ENCODE data around the gene MAGI2. TPM values are rescaled to one million over a fixed set of nuclear protein-coding genes. Genes with fewer than 3 reads are reported as not detected.

MAGI2 gene
- total and polyA plus RNA-seq, 2 of the 13 experiments (the other 11 are each of a cell fraction or from before 2014, with no cell fraction given) = 1.5 to 3.8 TPM

- Histone ChIP-seq H2AFZ (ENCODE audit: low read length) (no peak overlapping the region), H3K9ac (ENCODE audit: insufficient read depth, low read depth, low read length) (no peak overlapping the region), H3K4me1 (ENCODE audit: insufficient read depth, low read length) (peaks cover 9% of the 10 kb centered on the region; the same call in 1 of the 2 replicates), H3K4me2 (ENCODE audit: low read depth, low read length) (no peak overlapping the region), H3K27me3 (ENCODE audit: control insufficient read depth in 1 of 2, insufficient read depth in 2 of 2, low read length in 2 of 2) (no peaks in the 10 kb centered on the region), H4K20me1 (ENCODE audit: insufficient read depth, low read length) (no peaks in the 10 kb centered on the region), H3K4me3 (replicated peaks in 1 of 3; ENCODE audit: insufficient read depth in 1 of 3, low read depth in 2 of 3, low read length in 3 of 3) (no peak overlapping the region), H3K27ac (ENCODE audit: extremely low read length, insufficient read depth, low read length) (no peak overlapping the region), H3K9me3 (ENCODE audit: low read length) (no peaks in the 10 kb centered on the region), H3K36me3 (replicated peaks in 1 of 2; ENCODE audit: control insufficient read depth in 1 of 2, insufficient read depth in 2 of 2, low read length in 2 of 2) (no peaks in the 10 kb centered on the region), H3K79me2 (ENCODE audit: insufficient read depth, low read length) (no peaks in the 10 kb centered on the region)
- in situ Hi-C loops (cut with HindIII; ENCODE audit: extremely low pct_ligation_motif_present, low pct_unique_long_range_greater_than_20kb) (no loop called here), intact Hi-C loops (cut with micrococcal nuclease; ENCODE audit: unreplicated experiment) (no loop called here)
- CTCF ChIA-PET (ENCODE audit: low intra/inter-chr PET ratio, low total read pairs) = no interaction called here
- FAIRE-seq (no peak), DNase-seq (ENCODE audit: low spot score) (no peak), ATAC-seq (no peak; the same call in 2 of the 3 replicates)
- no peak for TF ChIP-seq ZNF256 (CRISPR knock-in tag; conservative IDR thresholded peaks at IDR 0.05)
- TF ChIP-seq FOXP1 (IDR thresholded peaks at IDR 0.05) = no peak
- peak; percentile 27; the same call in 1 of the 2 replicates for TF ChIP-seq FOXP1 (CRISPR knock-in tag; IDR thresholded peaks at IDR 0.05)
- no peak for TF ChIP-seq ZFP91 (CRISPR knock-in tag; IDR thresholded peaks at IDR 0.05; ENCODE audit: borderline replicate concordance)
- no peak for TF ChIP-seq DMAP1 (CRISPR knock-in tag; IDR thresholded peaks at IDR 0.05)
- TF ChIP-seq YY1 (IDR thresholded peaks at IDR 0.05; ENCODE audit: insufficient read depth, insufficient replicate concordance, low read depth, low read length) = no peak
- no peak for TF ChIP-seq MTERF4 (CRISPR knock-in tag; IDR thresholded peaks at IDR 0.05)
- TF ChIP-seq PAXIP1 (CRISPR knock-in tag; conservative IDR thresholded peaks at IDR 0.05) = 0 out of 2 replicates have a peak, but pooled peaks have one; percentile 25
- BruUV-seq (replicated peaks) = no TSS peak
- 5% methylated on average over 4 of the region's 4 CpGs for WGBS (ENCODE audit: low lambda C conversion rate)
- POLR2A ChIA-PET = no interaction called here
Observed at GRCh38 chr7:78443811-78444210, 1009.7 kb downstream of the MAGI2 start.
